Esophagus muscularis mucosa (tissue), 4 donors: Measurements from ENCODE around the gene TAF5L. TPM values are rescaled to one million over a fixed set of nuclear protein-coding genes. Genes with fewer than 3 reads are reported as not detected.
A peak's percentile ranks its signal among the peaks of the same experiment; 100 is the strongest.
"Not testable (repeated sequence)": the region's sequence is repeated elsewhere in the genome, so short reads cannot be mapped to it uniquely, and the experiment has no call there.

ENCODE experiments used
- DNase-seq: peaks from one replicate; pipeline ENCODE4 v3.0.0-alpha.2; 2017; ENCODE audit errors: extremely low spot score
- H3K27ac ChIP-seq, 4 donors: fragments of 200-600 bp; sonication (generic); replicated peaks in 1 of 4; 1 replicate in 3 of 4; 2 replicates in 1 of 4; pipeline ENCODE4 v1.5.1; 2016 to 2019; ENCODE audit warnings: mild to moderate bottlenecking in 1 of 4
- H3K27me3 ChIP-seq, 4 donors: fragments of 200-600 bp; sonication (generic); one replicate each; pipeline versions ENCODE4 v1.5.1 to v1.6.0; 2016 to 2019
- H3K36me3 ChIP-seq, 4 donors: fragments of 200-600 bp; sonication (generic); one replicate each; pipeline ENCODE4 v1.5.1; 2016 to 2019
- H3K4me1 ChIP-seq, 4 donors: fragments of 200-600 bp; sonication (generic); one replicate each; pipeline ENCODE4 v1.5.1; 2016 to 2019
- H3K4me3 ChIP-seq, 4 donors: fragments of 200-600 bp; sonication (generic); 1 replicate in 2 of 4; 2 replicates in 2 of 4; pipeline ENCODE4 v1.5.1; 2016 to 2019; ENCODE audit warnings: mild to moderate bottlenecking in 4 of 4, moderate library complexity in 1 of 4
- H3K9me3 ChIP-seq, 4 donors: fragments of 200-600 bp; sonication (generic); 1 replicate in 3 of 4; 2 replicates in 1 of 4; pipeline ENCODE4 v1.5.1; 2016 to 2019
- CTCF ChIP-seq, 3 experiments: fragments of 200-600 bp in 2 of 3; fragments of 450-650 bp in 1 of 3; sonication (generic) in 2 of 3; IDR thresholded peaks; one replicate each; pipeline ENCODE4 v1.5.1; 2017 to 2019; ENCODE audit warnings: antibody characterized with exemption in 3 of 3, mild to moderate bottlenecking in 2 of 3, moderate library complexity in 1 of 3
- EP300 ChIP-seq: sonication (generic); formaldehyde crosslinking; IDR thresholded peaks from one replicate; pipeline ENCODE4 v1.6.1; 2017; ENCODE audit warnings: antibody characterized with exemption
- POLR2A ChIP-seq: fragments of 450-650 bp; IDR thresholded peaks from one replicate; pipeline ENCODE4 v1.6.1; 2017; ENCODE audit warnings: antibody characterized with exemption, moderate library complexity, mild to moderate bottlenecking, low read depth
- POLR2AphosphoS5 ChIP-seq, 2 donors: sonication (generic); formaldehyde crosslinking; IDR thresholded peaks; one replicate each; pipeline ENCODE4 v1.6.1; 2017; ENCODE audit warnings: antibody characterized with exemption in 2 of 2
- WGBS: methylation state at CpG from one replicate; pipeline ENCODE4 v1.1.5; 2018; 5-methylcytosine and 5-hydroxymethylcytosine counted together
- intact Hi-C: fragments of 100-400 bp; cut with DNase I; formaldehyde crosslinking; loops from one replicate; pipeline ENCODE4 v1.15.1; 2023
- total RNA-seq, 4 donors: library from RNA; depleted of rRNA; stranded (reverse); fragments of >200 nt; gene quantifications; one replicate each; pipeline versions ENCODE4 v1.1.0 to v1.2.1, GENCODE V29; 2016

The TAF5L gene
- total RNA-seq, 4 donors from 2014 or later: 18.7 to 29.6 (median 23.4) TPM

GRCh38 chr1:229562686-229563085 is 63.2 kb downstream of the TAF5L start:
- Histone ChIP-seq H3K9me3 (no peaks in the 10 kb centered on the region), H3K27ac (peak overlapping the region; percentile 80 to 97 (median 88)), H3K4me3 (no peak overlapping the region), H3K4me1 (peaks cover 18 to 28% (median 25%) of the 10 kb centered on the region in 4 donors), H3K36me3 (no peaks in the 10 kb centered on the region), H3K27me3 (no peaks in the 10 kb centered on the region)
- TF ChIP-seq CTCF (IDR thresholded peaks at IDR 0.05) (no peak), POLR2A (no peak), EP300 (no peak), POLR2AphosphoS5 (IDR thresholded peaks at IDR 0.05) (no peak)
- WGBS: 73% methylated on average over 3 of the region's 3 CpGs
- intact Hi-C loops: no loop called here
- DNase-seq: no peak

GRCh38 chr1:229561141-229561540 is 64.8 kb downstream of the TAF5L start:
- Histone ChIP-seq H3K4me3 (no peak overlapping the region), H3K27me3 (no peaks in the 10 kb centered on the region), H3K9me3 (no peaks in the 10 kb centered on the region), H3K36me3 (no peaks in the 10 kb centered on the region), H3K4me1 (peaks cover 34 to 43% (median 37%) of the 10 kb centered on the region in 4 donors), H3K27ac (peak overlapping the region; percentile 8 to 97 (median 84))
- WGBS: 89% methylated on average over 5 of the region's 5 CpGs
- no peak for DNase-seq
- intact Hi-C loops: no loop called here
- TF ChIP-seq CTCF (IDR thresholded peaks at IDR 0.05) (no peak), EP300 (no peak), POLR2A (no peak), POLR2AphosphoS5 (IDR thresholded peaks at IDR 0.05) (no peak)

- H3K9me3 ChIP-seq, H3K27me3 ChIP-seq, H3K36me3 ChIP-seq, intact Hi-C loops, DNase-seq, H3K4me3 ChIP-seq: not testable (repeated sequence)
- H3K4me1 ChIP-seq: peaks cover 41 to 53% (median 47%) of the 10 kb centered on the region in 4 donors
- H3K27ac ChIP-seq: peak overlapping the region; percentile 90 to 97 (median 96)
- WGBS: 98% methylated on average over 15 of the region's 15 CpGs
These were observed 65.8 kb downstream of the TAF5L start for GRCh38 chr1:229560124-229560523.

- DNase-seq, H3K9me3 ChIP-seq, H3K36me3 ChIP-seq, H3K27me3 ChIP-seq: not testable (repeated sequence)
- peak overlapping the region; percentile 91 to 94 (median 94) for H3K4me3 ChIP-seq
- 48% methylated on average over 20 of the region's 20 CpGs for WGBS
- intact Hi-C loops: loop anchor here (5.0 kb wide), 1 partner anchor 42 kb away; no protein-coding TSS in a partner anchor
- peaks cover 47 to 61% (median 54%) of the 10 kb centered on the region in 4 donors for H3K4me1 ChIP-seq
- H3K27ac ChIP-seq: peak overlapping the region; percentile 90 to 97 (median 96)
These were observed 66.6 kb downstream of the TAF5L start for GRCh38 chr1:229559336-229559801.

- H3K4me3 ChIP-seq: peak within 1 kb of the TSS; percentile 91 to 94 (median 94)
- intact Hi-C loops: loop anchor here (1.0 to 5.0 kb wide), 2 partner anchors 41 to 68 kb away; partner anchors contain the start of genes TAF5L and URB2
- peak within 1 kb of the TSS; percentile 90 to 97 (median 96) for H3K27ac ChIP-seq
- under 1% methylated on average over 40 of the region's 109 CpGs for WGBS
- DNase-seq: peak; percentile 97
- peaks cover 41 to 61% (median 56%) of the 10 kb centered on the region in 4 donors for H3K4me1 ChIP-seq
- peak; percentile 46 for TF ChIP-seq POLR2A
- TF ChIP-seq EP300: no peak
- peak; percentile 92 to 96 for TF ChIP-seq POLR2AphosphoS5 (IDR thresholded peaks at IDR 0.05)
- TF ChIP-seq CTCF (IDR thresholded peaks at IDR 0.05): peak; percentile 82 to 83 (median 82)
- no peaks in the 10 kb centered on the region for H3K27me3 ChIP-seq
- H3K36me3 ChIP-seq: no peaks in the 10 kb centered on the region
- no peaks in the 10 kb centered on the region for H3K9me3 ChIP-seq
These were observed 67.2 kb downstream of the TAF5L start, which contains the start of gene ABCB10 for GRCh38 chr1:229558460-229559335. TSS of gene ABCB10 (minus strand) at chr1:229558707. CDS start at chr1:229558652, 55 bp downstream.
